Nephron progenitor cell (in vitro differentiated cells): ENCODE data around the gene BCL6B.

ENCODE experiments used
- DNase-seq: peaks from one replicate; pipeline ENCODE4 v3.0.0; 2021
- H3K27ac Mint-ChIP-seq: 2 replicates; pipeline ENCODE4 v1.8.0; 2021; ENCODE audit warnings: mild to moderate bottlenecking, moderate library complexity, mixed read lengths
- H3K27me3 Mint-ChIP-seq: 2 replicates; pipeline ENCODE4 v1.8.0; 2021; ENCODE audit warnings: mild to moderate bottlenecking, low read depth, mixed read lengths; ENCODE audit not compliant: poor library complexity
- H3K36me3 Mint-ChIP-seq: 2 replicates; pipeline ENCODE4 v1.8.0; 2021; ENCODE audit warnings: low read depth, mixed read lengths
- H3K4me1 Mint-ChIP-seq: 2 replicates; pipeline ENCODE4 v1.8.0; 2021; ENCODE audit warnings: mixed read lengths
- H3K4me3 Mint-ChIP-seq: 2 replicates; pipeline ENCODE4 v1.8.0; 2021; ENCODE audit warnings: mild to moderate bottlenecking, moderate library complexity, mixed read lengths
- H3K9me3 Mint-ChIP-seq: 2 replicates; pipeline ENCODE4 v1.8.0; 2021; ENCODE audit warnings: mild to moderate bottlenecking, moderate library complexity, mixed read lengths
- CTCF ChIP-seq: fragments of 200-600 bp; sonication (generic); IDR thresholded peaks from 2 replicates; pipeline ENCODE4 v1.5.0; 2021; ENCODE audit warnings: antibody characterized with exemption

Gene BCL6B

DNA sequence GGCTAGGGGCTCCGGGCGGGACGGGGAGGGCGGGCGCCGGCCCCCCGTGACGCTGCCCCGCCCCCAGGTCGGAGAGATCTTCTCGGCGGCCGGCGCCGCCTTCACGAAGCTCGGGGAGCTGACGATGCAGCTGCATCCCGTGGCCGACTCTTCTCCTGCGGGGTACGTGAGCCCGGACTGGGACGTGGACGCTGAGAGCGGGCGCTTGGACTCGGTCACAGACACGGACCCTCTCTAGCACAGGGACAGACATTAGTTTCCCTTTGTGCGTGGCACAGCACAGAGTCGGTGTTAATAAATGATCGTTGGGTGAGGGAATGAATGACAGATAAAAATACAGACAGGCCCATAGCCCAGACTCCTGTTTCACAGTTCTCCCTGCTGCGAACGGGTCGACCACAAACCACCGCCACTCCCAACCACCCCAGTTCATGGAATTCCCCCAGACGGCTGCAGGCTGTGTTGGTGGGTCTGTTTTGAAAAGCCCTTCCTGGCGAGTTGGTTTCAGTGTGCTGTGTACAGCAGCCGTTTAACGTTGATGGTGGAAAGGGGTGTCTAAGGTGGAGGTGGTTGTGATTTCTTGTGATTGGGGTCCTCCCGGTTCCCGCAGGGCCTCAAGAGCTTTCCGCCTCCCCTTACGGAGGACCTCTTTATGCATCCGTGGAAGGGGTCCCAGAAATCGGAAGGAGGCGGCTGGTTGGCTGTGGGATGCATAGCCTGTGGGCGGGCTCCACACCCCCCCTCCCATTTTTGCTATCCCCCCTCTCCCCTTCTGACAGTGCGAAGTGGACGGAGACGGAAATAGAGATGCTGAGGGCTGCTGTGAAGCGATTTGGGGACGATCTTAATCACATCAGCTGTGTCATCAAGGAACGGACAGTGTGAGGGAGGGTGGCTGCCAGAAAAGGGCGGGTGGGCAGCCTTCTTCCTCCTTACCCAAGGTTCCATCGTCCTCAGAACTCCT is 7.6 kb upstream of the BCL6B start:
- H3K9me3 Mint-ChIP-seq: no peaks in the 10 kb centered on the region
- peaks cover 92% of the 10 kb centered on the region for H3K4me1 Mint-ChIP-seq
- no peak for DNase-seq
- H3K27me3 Mint-ChIP-seq: no peaks in the 10 kb centered on the region
- peak overlapping the region; percentile 87 for H3K4me3 Mint-ChIP-seq
- no peaks in the 10 kb centered on the region for H3K36me3 Mint-ChIP-seq
- H3K27ac Mint-ChIP-seq: peak overlapping the region; percentile 85
- no peak for TF ChIP-seq CTCF

DNA sequence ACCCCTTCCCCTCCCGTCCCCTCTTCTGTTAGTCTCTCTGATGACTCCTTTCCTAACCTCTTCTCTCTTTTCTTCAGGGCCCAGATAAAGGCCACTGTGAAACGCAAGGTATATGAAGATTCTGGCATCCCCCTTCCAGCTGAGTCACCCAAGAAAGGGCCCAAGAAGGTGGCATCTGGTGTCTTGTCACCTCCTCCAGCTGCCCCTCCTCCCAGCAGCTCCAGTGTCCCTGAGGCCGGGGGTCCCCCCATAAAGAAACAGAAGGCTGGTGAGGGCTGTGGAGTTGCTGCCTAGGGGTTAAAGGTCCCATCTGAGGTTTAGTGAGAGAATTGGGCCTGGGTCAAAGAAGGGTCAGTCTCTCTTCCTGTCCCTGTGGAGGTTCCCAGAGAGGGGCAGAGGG is 6.4 kb upstream of the BCL6B start:
- no peak for DNase-seq
- Mint-ChIP-seq H3K4me3 (peak overlapping the region; percentile 87), H3K27ac (peak overlapping the region; percentile 95), H3K36me3 (no peaks in the 10 kb centered on the region), H3K27me3 (peaks cover 4% of the 10 kb centered on the region), H3K9me3 (no peaks in the 10 kb centered on the region), H3K4me1 (peaks cover 92% of the 10 kb centered on the region)
- no peak for TF ChIP-seq CTCF

DNA sequence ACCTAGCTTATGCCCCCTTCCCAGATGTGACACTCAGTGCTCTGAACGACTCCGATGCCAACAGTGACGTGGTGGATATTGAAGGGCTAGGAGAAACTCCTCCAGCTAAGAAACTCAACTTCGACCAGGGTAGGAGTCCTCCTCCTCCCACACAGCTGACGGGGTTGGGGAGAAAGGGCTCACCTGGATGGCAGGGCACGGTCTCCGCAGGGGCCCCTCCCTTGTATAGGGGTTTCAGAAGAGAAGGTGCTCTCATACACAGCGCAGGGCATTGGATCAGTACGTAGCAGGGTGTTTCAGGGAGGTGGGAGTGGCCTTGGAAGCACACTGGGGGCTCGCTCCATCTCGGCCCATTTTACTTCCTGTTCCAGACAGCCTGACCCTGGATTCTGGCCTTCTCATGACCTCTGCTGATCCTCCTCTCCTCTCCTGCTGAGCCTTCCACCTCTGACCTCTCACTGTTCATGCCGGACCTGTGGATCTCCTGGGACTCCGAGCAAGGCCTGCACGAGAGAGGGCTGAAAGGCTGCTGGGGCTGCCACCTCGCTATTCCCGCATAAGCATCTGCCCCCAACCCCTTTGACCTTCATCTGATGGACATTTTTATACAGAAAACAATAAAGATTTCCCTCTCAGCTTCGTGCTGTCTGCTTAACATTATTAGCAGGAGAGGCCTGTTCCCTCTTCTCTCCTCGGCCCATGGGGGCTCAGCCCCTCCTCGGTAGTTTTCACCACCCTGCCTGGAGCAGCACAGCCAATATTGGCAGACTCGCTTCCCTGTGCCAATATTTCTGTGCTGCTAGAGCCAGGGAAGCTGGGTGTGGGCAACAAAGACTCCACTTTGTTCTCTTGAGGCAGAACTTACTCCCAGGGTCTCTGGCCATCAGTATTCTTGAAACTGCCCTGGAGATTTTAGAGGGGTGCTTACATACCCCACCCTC is 5.7 kb upstream of the BCL6B start:
- DNase-seq: peak; percentile 25
- peak overlapping the region; percentile 87 for H3K4me3 Mint-ChIP-seq
- peaks cover 90% of the 10 kb centered on the region for H3K4me1 Mint-ChIP-seq
- no peaks in the 10 kb centered on the region for H3K9me3 Mint-ChIP-seq
- H3K27ac Mint-ChIP-seq: peak overlapping the region; percentile 95
- no peaks in the 10 kb centered on the region for H3K36me3 Mint-ChIP-seq
- H3K27me3 Mint-ChIP-seq: peaks cover 12% of the 10 kb centered on the region
- no peak for TF ChIP-seq CTCF

- no peak for TF ChIP-seq CTCF
- Mint-ChIP-seq H3K27me3 (peaks cover 18% of the 10 kb centered on the region), H3K36me3 (no peaks in the 10 kb centered on the region), H3K4me1 (peaks cover 91% of the 10 kb centered on the region), H3K9me3 (no peaks in the 10 kb centered on the region), H3K4me3 (peak overlapping the region; percentile 87), H3K27ac (peak overlapping the region; percentile 95)
- DNase-seq: no peak
These were observed 5.0 kb upstream of the BCL6B start for GRCh38 chr17:7017827-7018200.

- Mint-ChIP-seq H3K27me3 (peaks cover 24% of the 10 kb centered on the region), H3K27ac (peak overlapping the region; percentile 62), H3K9me3 (no peaks in the 10 kb centered on the region), H3K36me3 (no peaks in the 10 kb centered on the region), H3K4me1 (peaks cover 91% of the 10 kb centered on the region), H3K4me3 (peak overlapping the region; percentile 50)
- TF ChIP-seq CTCF: no peak
- no peak for DNase-seq
These were observed 4.4 kb upstream of the BCL6B start for GRCh38 chr17:7018331-7018964.
